Stimulated activated CD8-positive, alpha-beta memory T cell treated with anti-CD3 and anti-CD28 coated beads, Interleukin-4, amount 100 ng/mL, for 48 hours (primary cell): ENCODE measurements around the gene ALPG.
A peak's percentile ranks its signal among the peaks of the same experiment; 100 is the strongest.
"Not testable (repeated sequence)": the region's sequence is repeated elsewhere in the genome, so short reads cannot be mapped to it uniquely, and the experiment has no call there.

ENCODE experiments used
- DNase-seq: peaks from one replicate; pipeline ENCODE4 v3.0.0-alpha.2; 2020

Gene ALPG

GRCh38 chr2:232420463-232421188 is 14.0 kb downstream of the ALPG start:
- DNase-seq: peak; percentile 44

DNA sequence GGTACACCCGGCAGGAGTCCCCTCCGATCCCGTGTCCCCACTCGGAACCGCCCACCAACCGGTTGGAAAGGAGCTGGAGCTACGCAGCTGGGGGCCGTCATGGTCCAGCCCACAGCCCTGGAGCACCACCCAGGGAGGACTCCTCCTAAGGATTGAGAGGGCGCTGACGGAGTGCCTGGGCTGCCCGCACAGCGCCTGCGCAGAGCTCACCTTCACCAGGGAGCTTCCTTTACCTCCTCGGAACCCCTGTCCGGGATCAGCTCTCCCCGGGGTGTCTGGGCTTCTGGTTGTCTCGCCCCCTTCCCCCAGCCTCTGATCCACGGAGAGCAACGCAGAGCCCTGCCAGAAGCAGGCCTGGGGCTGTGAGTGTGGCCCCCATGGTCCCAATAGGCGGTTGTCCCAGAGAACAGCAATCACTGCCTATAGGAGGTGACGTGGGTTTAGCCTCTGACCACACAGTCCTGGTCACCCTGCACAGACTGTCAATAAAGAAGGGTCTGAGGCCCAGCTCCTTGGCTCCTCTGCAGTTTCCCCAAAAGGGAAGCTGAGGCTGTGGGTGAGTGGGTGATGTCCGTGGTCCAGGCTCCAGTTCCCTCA is 14.6 kb downstream of the ALPG start:
- DNase-seq: no peak

DNA sequence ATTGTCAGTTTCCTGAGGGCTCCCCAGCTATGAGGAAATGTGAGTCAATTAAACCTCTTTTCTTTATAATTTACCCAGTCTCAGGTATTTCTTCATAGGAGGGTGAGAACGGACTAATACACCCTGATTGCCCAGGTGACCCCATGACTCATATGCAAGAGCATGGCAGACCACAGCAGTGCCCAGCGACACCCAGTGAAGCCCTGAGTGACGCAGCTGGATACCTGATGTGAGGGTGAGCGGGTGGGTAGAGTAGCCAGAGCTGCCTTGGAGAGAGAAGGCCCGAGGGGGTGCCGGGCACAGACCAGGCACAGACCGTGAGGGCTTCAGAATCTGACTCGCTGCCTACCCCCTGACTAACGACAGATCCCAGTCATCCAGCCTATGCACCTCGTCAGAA is 15.4 kb downstream of the ALPG start:
- no peak for DNase-seq

GRCh38 chr2:232422996-232423395 is 16.4 kb downstream of the ALPG start:
- not testable (repeated sequence) for DNase-seq

DNA sequence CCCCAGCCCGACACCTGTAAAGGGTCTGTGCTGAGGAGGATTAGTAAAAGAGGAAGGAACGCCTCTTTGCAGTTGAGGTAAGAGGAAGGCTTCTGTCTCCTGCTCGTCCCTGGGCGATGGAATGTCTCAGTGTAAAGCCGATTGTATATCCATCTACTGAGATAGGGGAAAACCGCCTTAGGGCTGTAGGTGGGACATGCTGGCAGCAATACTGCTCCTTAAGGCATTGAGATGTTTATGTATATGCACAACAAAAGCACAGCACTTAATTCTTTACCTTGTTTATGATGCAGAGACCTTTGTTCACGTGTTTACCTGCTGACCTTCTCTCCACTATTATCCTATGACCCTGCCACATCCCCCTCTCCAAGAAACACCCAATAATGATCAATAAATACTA is 16.8 kb downstream of the ALPG start:
- not testable (repeated sequence) for DNase-seq

DNA sequence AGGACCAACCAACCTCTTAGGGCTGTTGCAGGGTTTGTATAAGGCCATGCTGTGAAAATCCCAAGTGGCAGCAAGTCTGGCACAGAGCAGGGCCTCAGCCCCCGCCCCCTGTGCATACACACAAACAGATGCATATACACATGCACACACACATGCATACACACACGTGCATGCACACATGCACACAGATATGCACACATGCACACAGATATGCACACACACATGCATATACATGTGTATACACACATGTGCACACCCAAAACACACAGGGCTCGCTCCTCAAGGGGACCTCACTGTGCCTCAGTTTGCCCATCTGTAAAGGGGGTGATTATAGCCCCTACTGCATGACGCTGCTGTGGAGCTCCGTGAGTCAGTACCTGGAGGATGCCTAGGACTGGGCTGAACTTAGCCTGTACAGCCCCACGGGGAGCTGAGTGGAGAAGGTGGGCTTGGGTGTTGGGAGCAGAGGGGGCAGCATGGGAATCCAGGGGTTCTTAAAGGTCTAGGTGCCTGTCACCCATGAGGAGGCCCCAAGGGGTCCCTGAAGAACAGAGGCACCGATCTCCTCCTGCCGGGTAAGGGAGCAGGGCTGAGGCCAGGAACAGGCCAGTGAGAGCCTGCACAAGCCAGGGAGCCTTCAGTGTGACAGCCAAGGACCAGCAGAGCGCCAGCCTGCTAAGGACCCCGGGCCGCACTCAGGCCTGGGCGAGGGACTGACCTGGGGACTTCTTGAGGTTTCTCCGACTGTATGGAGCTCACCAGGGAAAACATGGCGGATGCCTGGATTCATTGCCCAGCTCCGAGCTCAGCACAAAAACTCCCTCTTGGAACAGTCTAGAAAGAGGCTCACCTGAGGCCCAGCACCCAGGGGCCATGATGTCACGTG is 25.3 kb downstream of the ALPG start:
- DNase-seq: no peak

- DNase-seq: no peak
These were observed 26.0 kb downstream of the ALPG start for GRCh38 chr2:232432598-232433184.

DNA sequence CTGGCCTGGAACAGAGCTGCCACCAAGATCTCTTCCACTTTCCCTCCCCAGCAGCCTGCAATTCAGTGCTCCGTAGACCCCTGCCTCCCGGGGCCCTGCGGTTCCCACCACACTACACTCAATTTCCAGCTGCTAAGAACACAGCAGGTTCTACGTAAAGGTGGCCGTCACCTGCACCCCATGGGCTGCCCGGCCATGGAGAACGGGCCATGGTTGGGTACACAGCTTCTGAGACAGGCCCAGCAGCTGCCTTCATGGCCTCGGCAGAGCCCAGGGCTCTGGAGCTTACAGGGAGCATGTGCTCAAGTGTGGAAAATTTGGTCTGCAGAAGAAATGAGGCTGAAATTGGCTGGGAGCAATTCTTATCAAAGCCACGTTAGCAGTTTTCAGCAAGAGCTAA is 27.0 kb downstream of the ALPG start:
- DNase-seq: not testable (repeated sequence)

GRCh38 chr2:232434091-232434490 is 27.4 kb downstream of the ALPG start:
- DNase-seq: no peak

GRCh38 chr2:232434563-232435374 is 28.1 kb downstream of the ALPG start:
- DNase-seq: no peak

DNA sequence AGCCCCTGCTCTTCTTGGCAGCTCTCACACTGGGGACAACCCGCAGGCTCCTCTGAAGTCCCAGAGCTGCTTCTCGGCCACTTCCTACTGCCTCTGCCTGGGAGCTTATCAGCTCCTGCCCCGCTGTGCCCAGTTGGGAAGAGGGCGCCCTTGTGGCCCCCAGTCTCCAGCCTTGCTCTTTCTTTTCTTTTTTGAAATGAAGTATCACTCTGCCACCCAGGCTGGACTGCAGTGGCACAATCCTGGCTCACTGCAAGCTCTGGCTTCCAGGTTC is 28.7 kb downstream of the ALPG start:
- DNase-seq: no peak

DNA sequence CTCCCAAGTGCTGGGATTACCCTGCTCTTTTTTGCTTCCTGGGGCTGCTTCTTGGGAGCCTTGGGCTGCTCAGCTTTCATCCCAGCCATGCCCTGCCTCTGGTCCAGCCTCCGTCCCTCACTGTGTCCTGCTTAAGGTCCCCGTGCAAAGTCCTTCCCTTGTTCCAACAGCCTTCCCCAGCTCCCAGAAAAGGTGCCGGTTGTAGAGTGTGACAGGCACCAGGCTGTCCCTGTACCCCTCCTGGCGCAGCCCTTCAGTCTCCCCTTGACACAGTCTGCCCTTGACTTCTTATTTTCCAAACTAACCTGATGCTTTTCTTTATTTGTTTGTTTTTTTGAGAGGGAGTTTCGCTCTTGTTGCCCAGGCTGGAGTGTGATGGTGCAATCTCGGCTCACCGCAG is 29.2 kb downstream of the ALPG start:
- no peak for DNase-seq

GRCh38 chr2:232436381-232437194 is 29.9 kb downstream of the ALPG start:
- DNase-seq: no peak

GRCh38 chr2:232437195-232437571 is 30.5 kb downstream of the ALPG start:
- DNase-seq: no peak

DNA sequence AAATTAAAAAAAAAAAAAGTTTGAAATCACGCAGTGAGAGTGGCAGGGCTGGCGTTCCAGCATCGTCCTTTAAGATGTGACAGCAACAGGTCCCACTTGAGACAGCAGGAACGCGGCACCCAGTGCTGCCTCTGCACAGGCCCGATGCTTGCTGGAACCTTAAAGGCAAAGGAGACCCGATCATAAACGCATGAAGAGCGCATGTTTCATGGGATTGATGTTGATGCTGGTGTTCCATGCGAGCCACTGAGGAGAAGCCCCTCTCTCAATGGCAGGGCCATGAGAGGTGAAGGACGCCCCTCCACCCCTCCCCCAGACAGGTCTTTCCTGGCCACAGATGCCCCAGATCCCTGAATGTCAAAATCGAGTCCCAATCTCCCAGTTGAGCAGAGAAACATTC is 31.4 kb downstream of the ALPG start:
- DNase-seq: no peak

- peak; percentile 72 for DNase-seq
These were observed 32.5 kb downstream of the ALPG start for GRCh38 chr2:232438951-232439757.

DNA sequence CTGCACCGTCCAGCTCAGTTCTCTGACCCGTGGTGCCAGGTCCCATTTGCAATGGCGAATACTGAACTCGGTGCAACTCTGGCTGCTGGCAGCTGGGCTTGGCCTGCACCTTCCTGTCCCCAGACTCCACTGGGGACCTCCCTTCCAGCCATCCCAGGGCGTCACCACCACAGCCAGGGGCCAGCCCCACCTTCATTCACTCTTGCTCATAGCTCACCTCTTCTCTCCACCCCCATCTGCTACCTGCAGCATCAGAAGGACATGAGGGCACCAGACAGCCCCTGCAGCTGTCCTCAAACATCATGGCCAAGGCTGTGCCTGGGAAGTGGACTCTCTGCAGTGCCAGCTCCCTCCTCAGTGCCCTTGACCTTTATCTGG is 33.1 kb downstream of the ALPG start:
- no peak for DNase-seq

DNA sequence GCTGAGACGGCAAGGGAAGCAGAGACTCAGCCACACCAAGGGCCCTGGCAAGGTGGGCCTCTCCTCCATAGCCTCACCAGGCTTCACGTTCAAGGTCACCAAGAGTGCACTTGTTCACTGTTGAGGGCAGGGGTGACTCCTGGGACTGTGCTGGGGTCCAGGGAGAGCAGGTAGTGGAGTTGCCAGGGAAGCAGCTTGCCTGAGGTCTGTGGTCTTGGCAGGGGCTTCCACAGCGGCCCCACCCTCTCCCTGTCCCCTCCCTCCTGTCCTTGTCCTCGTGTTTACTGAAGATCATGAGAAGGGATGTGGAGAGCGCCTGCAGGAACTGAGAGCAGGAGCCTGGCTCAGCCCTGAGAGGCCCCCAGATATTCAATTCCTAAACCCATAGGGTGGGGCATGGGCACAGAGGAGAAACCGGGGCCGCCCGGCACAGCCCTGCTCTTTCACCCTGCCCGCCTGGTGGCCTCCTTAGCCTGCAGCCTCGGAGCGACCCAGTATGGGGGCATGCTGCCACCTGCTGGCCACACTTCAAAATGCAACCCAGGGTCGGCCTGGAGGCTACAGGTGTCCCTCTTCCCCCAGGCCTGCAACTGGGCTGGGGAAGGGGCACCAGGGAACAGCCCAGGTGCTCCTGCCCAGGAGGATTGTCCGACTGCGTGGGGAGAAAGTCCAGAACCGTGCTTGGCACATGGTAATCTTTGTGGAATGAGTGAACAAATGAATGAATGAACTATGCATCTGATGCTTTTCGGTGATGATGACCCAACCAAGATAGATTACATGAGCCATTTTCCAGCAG is 33.8 kb downstream of the ALPG start:
- DNase-seq: peak; percentile 97

DNA sequence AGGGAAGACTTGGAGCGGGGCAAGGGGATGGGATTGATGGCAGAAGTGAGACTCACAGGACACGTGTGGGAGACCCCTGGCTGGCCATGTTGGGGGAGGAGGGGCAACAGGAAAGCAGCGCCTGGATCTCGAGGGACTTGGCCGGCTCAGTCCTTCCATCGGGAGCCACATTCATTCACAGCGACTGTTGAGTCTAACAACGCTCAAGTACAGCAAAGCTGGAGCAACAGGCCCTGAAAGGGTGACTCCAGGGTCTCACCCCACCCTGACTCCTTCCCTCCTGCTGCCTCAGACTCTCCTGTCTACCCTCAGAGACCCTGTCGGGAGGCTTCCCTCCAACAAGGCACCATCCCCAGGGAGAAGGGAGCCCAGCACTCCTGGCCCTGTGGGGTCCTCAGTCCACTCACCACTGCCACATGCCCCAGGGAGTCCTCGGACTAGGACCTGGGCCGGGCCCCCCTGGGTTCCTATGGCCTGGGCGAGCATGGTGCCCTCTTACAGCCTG is 34.6 kb downstream of the ALPG start:
- no peak for DNase-seq

DNA sequence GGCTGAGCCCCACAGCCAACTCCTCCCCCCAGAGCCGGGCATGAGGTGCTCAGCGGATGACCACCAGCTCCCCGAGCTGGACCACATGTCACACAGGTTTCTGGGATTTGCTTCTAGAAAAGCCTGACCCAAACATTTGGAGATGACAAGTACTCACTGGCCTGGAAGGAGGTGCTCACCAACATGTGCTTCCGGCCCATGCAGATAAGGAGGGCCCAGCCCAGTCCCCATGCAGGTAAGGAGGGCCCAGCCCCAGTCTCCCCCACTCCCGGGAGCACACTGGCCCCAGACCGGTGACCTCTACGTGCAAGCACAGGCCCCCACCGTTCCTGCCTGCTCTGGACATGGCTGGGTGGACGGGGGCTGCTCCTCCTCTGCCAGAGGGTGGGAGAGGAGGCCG is 35.3 kb downstream of the ALPG start:
- DNase-seq: not testable (repeated sequence)
